A549 (cell line): ENCODE results near the gene WDR20. TPM values are rescaled to one million over a fixed set of nuclear protein-coding genes. Genes with fewer than 3 reads are reported as not detected.

Experiments
- ATAC-seq, 2 experiments: fragments of 200-7000 bp in 1 of 2; fragments of >200 bp in 1 of 2; cut with Nextera tagmentation in 1 of 2; cut with Tn5 transposase in 1 of 2; 3 replicates each; pipeline versions ENCODE4 v1.8.0 to v1.9.1; 2018 to 2020; ENCODE audit warnings: mild to moderate bottlenecking in 1 of 2, moderate library complexity in 1 of 2
- CTCF ChIA-PET: fragments of 300-600 bp; sonication (Branson Sonifier 250); formaldehyde crosslinking; extraction: SDS; loops from one replicate; lab custom pipeline; 2021; ENCODE audit warnings: antibody characterized with exemption, inconsistent platforms; lab: Yijun Ruan, JAX
- POLR2A ChIA-PET: fragments of 350-600 bp; formaldehyde crosslinking; extraction: SDS; loops from one replicate; lab custom pipeline; 2021; ENCODE audit warnings: antibody characterized with exemption, inconsistent platforms; lab: Yijun Ruan, JAX
- DNase-seq, 2 experiments: peaks; one replicate each; pipeline versions ENCODE4 v3.0.0 to v3.0.0-alpha.2; 2011 to 2016; ENCODE audit warnings: low read depth in 1 of 2, low spot score in 1 of 2
- FAIRE-seq: peaks from 2 replicates; lab custom pipeline; 2011; peaks lifted over from hg19 to GRCh38; lab: Jason Lieb, UNC
- H3K27ac ChIP-seq, 2 experiments: fragments of >200 bp; sonication (Bioruptor Twin); formaldehyde crosslinking; 3 replicates each; pipeline ENCODE4 v1.5.1; 2016 to 2017
- H3K4me1 ChIP-seq: fragments of >200 bp; sonication (Bioruptor Twin); formaldehyde crosslinking; 3 replicates; pipeline ENCODE4 v1.6.1; 2016
- H3K4me2 ChIP-seq: fragments of >200 bp; sonication (Bioruptor Twin); formaldehyde crosslinking; 3 replicates; pipeline ENCODE4 v1.6.1; 2016
- H3K4me3 ChIP-seq: fragments of >200 bp; sonication (Bioruptor Twin); formaldehyde crosslinking; 3 replicates; pipeline ENCODE4 v1.5.1; 2016
- H3K9me3 ChIP-seq: fragments of >200 bp; sonication (Bioruptor Twin); formaldehyde crosslinking; 3 replicates; pipeline ENCODE4 v1.6.1; 2016
- BCL3 ChIP-seq: fragments of >200 bp; sonication (Bioruptor Twin); formaldehyde crosslinking; IDR thresholded peaks from 3 replicates; pipeline ENCODE4 v1.6.1; 2016
- BHLHE40 ChIP-seq: IDR thresholded peaks from 2 replicates; pipeline ENCODE4 v1.6.1; 2012; ENCODE audit warnings: low read depth, low read length, inconsistent platforms
- CBX2 ChIP-seq: fragments of 200-600 bp; sonication (generic); IDR thresholded peaks from 2 replicates; pipeline ENCODE4 v1.6.1; 2016; ENCODE audit warnings: low read depth, mild to moderate bottlenecking, borderline replicate concordance
- CBX8 ChIP-seq: fragments of 200-600 bp; sonication (generic); IDR thresholded peaks from 2 replicates; pipeline ENCODE4 v1.6.1; 2016
- CEBPB ChIP-seq, 2 experiments: fragments of >200 bp in 1 of 2; sonication (Bioruptor Twin) in 1 of 2; formaldehyde crosslinking in 1 of 2; IDR thresholded peaks; 2 replicates each; pipeline ENCODE4 v1.6.1; 2012 to 2016
- E2F6 ChIP-seq: IDR thresholded peaks from 2 replicates; pipeline ENCODE4 v1.6.1; 2012; ENCODE audit warnings: low read depth, borderline replicate concordance
- EHF ChIP-seq: fragments of 250-450 bp; sonication (Bioruptor Pico); IDR thresholded peaks from 2 replicates; pipeline ENCODE4 v1.5.0; 2020; ENCODE audit warnings: mild to moderate bottlenecking
- ELK1 ChIP-seq: fragments of 150-350 bp; IDR thresholded peaks from 2 replicates; pipeline ENCODE4 v1.6.1; 2014; ENCODE audit warnings: low read depth, mild to moderate bottlenecking, low read length
- FOSL2 ChIP-seq, 2 experiments: fragments of 450-650 bp in 1 of 2; fragments of >200 bp in 1 of 2; sonication (Bioruptor Twin) in 1 of 2; formaldehyde crosslinking; IDR thresholded peaks; 2 replicates each; pipeline versions ENCODE4 v1.5.0 to v1.6.1; 2016 to 2020; ENCODE audit warnings: mild to moderate bottlenecking in 1 of 2, moderate library complexity in 1 of 2
- GATA3 ChIP-seq: IDR thresholded peaks from 2 replicates; pipeline ENCODE4 v1.6.1; 2012; ENCODE audit warnings: borderline replicate concordance
- HDAC2 ChIP-seq: fragments of 200-600 bp; sonication (generic); IDR thresholded peaks from 2 replicates; pipeline ENCODE4 v1.6.1; 2016
- HMGXB4 ChIP-seq: fragments of 250-450 bp; sonication (Bioruptor Pico); IDR thresholded peaks from 2 replicates; pipeline ENCODE4 v1.5.0; 2021; ENCODE audit warnings: mild to moderate bottlenecking, moderate library complexity, borderline replicate concordance
- HOXA7 ChIP-seq: fragments of 250-450 bp; sonication (Bioruptor Pico); IDR thresholded peaks from 2 replicates; pipeline ENCODE4 v1.5.0; 2020; ENCODE audit warnings: mild to moderate bottlenecking, moderate library complexity
- HOXB5 ChIP-seq: fragments of 250-450 bp; sonication (Bioruptor Pico); IDR thresholded peaks from 2 replicates; pipeline ENCODE4 v1.5.0; 2020; ENCODE audit warnings: mild to moderate bottlenecking, moderate library complexity
- JUN ChIP-seq, 2 experiments: fragments of >200 bp; sonication (Bioruptor Twin); formaldehyde crosslinking; IDR thresholded peaks; 2 replicates in 1 of 2; 3 replicates in 1 of 2; pipeline ENCODE4 v1.6.1; 2016 to 2017
- MAFK ChIP-seq: fragments of 450-650 bp; IDR thresholded peaks from 2 replicates; pipeline ENCODE4 v1.6.1; 2014; ENCODE audit not compliant: partially characterized antibody
- MYC ChIP-seq: IDR thresholded peaks from 2 replicates; pipeline ENCODE4 v1.6.1; 2012; ENCODE audit warnings: mild to moderate bottlenecking, inconsistent platforms, low read length, improper control_type of control experiment, borderline replicate concordance
- NFE2L2 ChIP-seq: fragments of 150-350 bp; conservative IDR thresholded peaks from 2 replicates; pipeline ENCODE4 v1.6.1; 2014; ENCODE audit warnings: low read length
- NPAS2 ChIP-seq: fragments of 250-450 bp; sonication (Bioruptor Pico); IDR thresholded peaks from 2 replicates; pipeline ENCODE4 v1.8.0; 2022; ENCODE audit warnings: mild to moderate bottlenecking, moderate library complexity, borderline replicate concordance
- NR3C1 ChIP-seq: fragments of >200 bp; sonication (Bioruptor Twin); formaldehyde crosslinking; IDR thresholded peaks from 3 replicates; pipeline ENCODE4 v1.6.1; 2017
- POLR2A ChIP-seq: IDR thresholded peaks from 2 replicates; pipeline ENCODE4 v1.6.1; 2012; ENCODE audit warnings: mild to moderate bottlenecking, low read length
- RARB ChIP-seq: fragments of 250-450 bp; sonication (Bioruptor Pico); IDR thresholded peaks from 2 replicates; pipeline ENCODE4 v1.8.0; 2021; ENCODE audit warnings: mild to moderate bottlenecking, moderate library complexity
- USF2 ChIP-seq: fragments of 450-650 bp; IDR thresholded peaks from 2 replicates; pipeline ENCODE4 v1.6.1; 2014; ENCODE audit warnings: antibody characterized with exemption
- ZC3H11A ChIP-seq: fragments of 450-650 bp; IDR thresholded peaks from 2 replicates; pipeline ENCODE4 v1.6.1; 2014; ENCODE audit warnings: antibody characterized with exemption, mild to moderate bottlenecking
- ZFP36 ChIP-seq: fragments of 450-650 bp; IDR thresholded peaks from 2 replicates; pipeline ENCODE4 v1.6.1; 2014; ENCODE audit warnings: borderline replicate concordance; ENCODE audit not compliant: partially characterized antibody
- WGBS: methylation state at CpG from one replicate; pipeline ENCODE4 v1.1.6; 2017; ENCODE audit errors: missing lambda C conversion rate; 5-methylcytosine and 5-hydroxymethylcytosine counted together
- polyA plus RNA-seq, 4 experiments: library from polyadenylated mRNA; depleted of rRNA in 3 of 4; stranded (reverse); fragments of >200 nt; fragmentation: RNase III in 1 of 4; extraction: RNeasy Plus Mini Kit Qiagen cat#74134 plus additional on column Dnase treatment in 1 of 4; gene quantifications; 2 replicates in 3 of 4; 3 replicates in 1 of 4; pipeline ENCODE4 v1.2.3, GENCODE V29; 2011 to 2017

The WDR20 gene
- polyA plus RNA-seq, 2 of the 4 experiments (the other 2 are of a cell fraction) = 19.5 to 20.6 TPM

- DNase-seq (no peak), FAIRE-seq (no peak), ATAC-seq (no peak)
- peaks cover 10% of the 10 kb centered on the region for H3K4me1 ChIP-seq
- TF ChIP-seq E2F6 (no peak), MYC (no peak), HOXA7 (CRISPR knock-in tag) (no peak), RARB (CRISPR knock-in tag) (no peak), HMGXB4 (CRISPR knock-in tag) (no peak), CEBPB (IDR thresholded peaks at IDR 0.05) (no peak), NFE2L2 (no peak), BCL3 (no peak), ZFP36 (no peak), HDAC2 (no peak), JUN (IDR thresholded peaks at IDR 0.05) (no peak), BHLHE40 (no peak), HOXB5 (no peak), ELK1 (no peak), USF2 (no peak), NR3C1 (no peak)
- ChIA-PET POLR2A (no interaction called here), CTCF (interaction anchor here (0.5 to 6.9 kb wide), 6 partner anchors 9 to 231 kb away, joined by 3 to 52 read pairs (median 4); partner anchors contain the start of gene MOK)
- WGBS = 91% methylated on average over 6 of the region's 6 CpGs
- H3K4me3 ChIP-seq = no peak overlapping the region
- H3K4me2 ChIP-seq = no peak overlapping the region
- no peaks in the 10 kb centered on the region for H3K9me3 ChIP-seq
- no peak overlapping the region for H3K27ac ChIP-seq
Measured at GRCh38 chr14:102233081-102233480, 93.4 kb downstream of the WDR20 start.

- Histone ChIP-seq H3K4me1 (peaks cover 10% of the 10 kb centered on the region), H3K9me3 (no peaks in the 10 kb centered on the region), H3K4me2 (peak overlapping the region; percentile 49), H3K27ac (peak overlapping the region; percentile 61 to 76), H3K4me3 (no peak overlapping the region)
- 77% methylated on average over 34 of the region's 34 CpGs for WGBS
- ATAC-seq (peak in 1 of 2 experiments; percentile 11; a peak in 2 of 6 replicates), DNase-seq (no peak), FAIRE-seq (no peak)
- POLR2A ChIA-PET = no interaction called here
- TF ChIP-seq NFE2L2 (no peak), NPAS2 (CRISPR knock-in tag) (no peak), CBX2 (no peak), POLR2A (no peak), FOSL2 (IDR thresholded peaks at IDR 0.05) (no peak), FOSL2 (CRISPR knock-in tag; IDR thresholded peaks at IDR 0.05) (no peak), MAFK (no peak), ZC3H11A (no peak), HOXA7 (CRISPR knock-in tag) (no peak), EHF (CRISPR knock-in tag) (no peak), HMGXB4 (CRISPR knock-in tag) (no peak), GATA3 (no peak), CBX8 (no peak)
- CTCF ChIA-PET = interaction anchor here (0.9 to 6.9 kb wide), 5 partner anchors 10 to 82 kb away, joined by 3 to 52 read pairs (median 4); no protein-coding TSS in a partner anchor
Measured at GRCh38 chr14:102234331-102235264, 94.9 kb downstream of the WDR20 start.
